ENCODE measurements around the gene RABL3.

DNA sequence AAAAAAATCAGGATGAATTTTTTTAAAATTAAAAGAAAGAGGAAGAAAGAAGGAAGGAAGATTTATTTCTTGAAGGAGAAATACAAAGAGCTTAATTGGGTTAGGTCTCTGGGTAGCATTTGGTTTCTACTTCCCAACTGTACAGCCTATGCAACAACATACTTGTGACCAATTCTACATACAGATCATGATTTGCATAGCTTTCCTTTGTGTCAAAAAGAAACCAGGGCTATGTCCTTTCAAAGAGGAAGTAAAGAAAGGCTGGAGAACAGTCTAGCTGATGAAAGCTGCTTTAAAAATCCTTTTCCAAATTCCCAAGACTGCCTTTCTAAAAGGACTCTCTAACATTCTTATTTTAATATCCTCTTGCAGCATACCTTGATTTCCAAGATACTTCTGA is 54.2 kb downstream of the RABL3 start:
- TF ChIP-seq EZH2 (conservative IDR thresholded peaks at IDR 0.05; ENCODE audit: low read depth, low read length) = no peak
- no peak for TF ChIP-seq ZNF672 (CRISPR knock-in tag; IDR thresholded peaks at IDR 0.05)
- no peak for TF ChIP-seq RBM22 (optimal IDR thresholded peaks at IDR 0.05; ENCODE audit: low read length)

Data from HepG2 (cell line).